ENCODE measurements around the gene FMO2.

FMO2 gene

DNA sequence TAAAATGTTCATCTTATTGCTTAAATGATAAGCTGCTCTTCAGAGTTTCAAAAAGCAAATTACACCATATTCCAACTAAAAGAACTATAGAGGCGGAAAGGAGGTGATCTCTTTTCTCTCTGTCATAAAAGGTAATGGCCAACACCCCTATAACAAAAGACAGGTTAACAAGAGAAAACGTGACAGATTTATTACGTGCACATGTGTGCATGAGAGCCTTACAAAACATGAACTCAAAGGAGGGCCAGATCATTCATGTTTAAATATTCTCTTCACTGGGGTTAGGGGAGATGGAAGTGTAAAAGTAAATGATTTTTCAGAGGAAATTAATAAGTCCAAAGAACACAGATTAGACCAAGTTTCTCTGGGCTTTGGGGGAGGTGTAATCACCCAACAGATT lies 26.5 kb upstream of the FMO2 start:
- H3K27me3 ChIP-seq (ENCODE audit: insufficient read depth, low read depth), result no peaks in the 10 kb centered on the region

DNA sequence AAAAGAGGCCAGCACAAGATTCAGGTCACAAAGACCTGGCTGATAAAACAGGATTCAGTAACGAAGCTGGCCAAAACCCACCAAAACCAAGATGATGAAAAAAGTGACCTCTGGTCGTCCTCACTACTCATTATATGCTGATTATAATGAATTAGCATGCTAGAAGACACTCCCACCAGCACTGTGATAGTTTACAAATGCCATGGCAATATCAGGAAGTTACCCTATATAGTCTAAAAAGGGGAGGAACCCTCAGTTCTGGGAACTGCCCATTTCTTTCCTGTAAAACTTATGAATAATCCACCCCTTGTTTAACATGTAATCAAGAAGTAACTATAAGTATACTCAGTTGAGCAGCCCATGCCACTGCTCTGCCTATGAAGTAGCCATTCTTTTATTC lies 26.0 kb upstream of the FMO2 start:
- H2AFZ ChIP-seq (ENCODE audit: low read depth), result no peak overlapping the region
- no peak overlapping the region for H3K4me3 ChIP-seq (IDR thresholded peaks at IDR 0.05; ENCODE audit: insufficient read depth, low read depth, low read length)
- no peaks in the 10 kb centered on the region for H3K27me3 ChIP-seq (ENCODE audit: insufficient read depth, low read depth)
- H3K27ac ChIP-seq, result no peak overlapping the region
- H3K36me3 ChIP-seq (ENCODE audit: insufficient read depth), result no peaks in the 10 kb centered on the region
- H4K20me1 ChIP-seq (ENCODE audit: insufficient read depth), result no peaks in the 10 kb centered on the region
- H3K4me2 ChIP-seq, result no peak overlapping the region
- H3K4me1 ChIP-seq (ENCODE audit: low read depth, poor library complexity, severe bottlenecking), result no peaks in the 10 kb centered on the region
- no peaks in the 10 kb centered on the region for H3K79me2 ChIP-seq (ENCODE audit: insufficient read depth, low read depth)
- no peak overlapping the region for H3K9ac ChIP-seq
- TF ChIP-seq, protein P1, sequence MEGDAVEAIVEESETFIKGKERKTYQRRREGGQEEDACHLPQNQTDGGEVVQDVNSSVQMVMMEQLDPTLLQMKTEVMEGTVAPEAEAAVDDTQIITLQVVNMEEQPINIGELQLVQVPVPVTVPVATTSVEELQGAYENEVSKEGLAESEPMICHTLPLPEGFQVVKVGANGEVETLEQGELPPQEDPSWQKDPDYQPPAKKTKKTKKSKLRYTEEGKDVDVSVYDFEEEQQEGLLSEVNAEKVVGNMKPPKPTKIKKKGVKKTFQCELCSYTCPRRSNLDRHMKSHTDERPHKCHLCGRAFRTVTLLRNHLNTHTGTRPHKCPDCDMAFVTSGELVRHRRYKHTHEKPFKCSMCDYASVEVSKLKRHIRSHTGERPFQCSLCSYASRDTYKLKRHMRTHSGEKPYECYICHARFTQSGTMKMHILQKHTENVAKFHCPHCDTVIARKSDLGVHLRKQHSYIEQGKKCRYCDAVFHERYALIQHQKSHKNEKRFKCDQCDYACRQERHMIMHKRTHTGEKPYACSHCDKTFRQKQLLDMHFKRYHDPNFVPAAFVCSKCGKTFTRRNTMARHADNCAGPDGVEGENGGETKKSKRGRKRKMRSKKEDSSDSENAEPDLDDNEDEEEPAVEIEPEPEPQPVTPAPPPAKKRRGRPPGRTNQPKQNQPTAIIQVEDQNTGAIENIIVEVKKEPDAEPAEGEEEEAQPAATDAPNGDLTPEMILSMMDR (conservative IDR thresholded peaks at IDR 0.05; ENCODE audit: low read depth, low read length), result no peak

More for the DNA sequence above, 26.5 kb upstream of the FMO2 start:
- H3K79me2 ChIP-seq (ENCODE audit: insufficient read depth, low read depth), result no peaks in the 10 kb centered on the region
- H2AFZ ChIP-seq (ENCODE audit: low read depth), result no peak overlapping the region
- H3K4me1 ChIP-seq (ENCODE audit: low read depth, poor library complexity, severe bottlenecking), result no peaks in the 10 kb centered on the region
- H3K4me2 ChIP-seq, result no peak overlapping the region
- H3K4me3 ChIP-seq (IDR thresholded peaks at IDR 0.05; ENCODE audit: insufficient read depth, low read depth, low read length), result no peak overlapping the region
- H3K9ac ChIP-seq, result no peak overlapping the region
- TF ChIP-seq, protein P1 (conservative IDR thresholded peaks at IDR 0.05; ENCODE audit: low read depth, low read length), result no peak
- H3K27ac ChIP-seq, result no peak overlapping the region
- no peaks in the 10 kb centered on the region for H3K36me3 ChIP-seq (ENCODE audit: insufficient read depth)
- no peaks in the 10 kb centered on the region for H4K20me1 ChIP-seq (ENCODE audit: insufficient read depth)

DNA sequence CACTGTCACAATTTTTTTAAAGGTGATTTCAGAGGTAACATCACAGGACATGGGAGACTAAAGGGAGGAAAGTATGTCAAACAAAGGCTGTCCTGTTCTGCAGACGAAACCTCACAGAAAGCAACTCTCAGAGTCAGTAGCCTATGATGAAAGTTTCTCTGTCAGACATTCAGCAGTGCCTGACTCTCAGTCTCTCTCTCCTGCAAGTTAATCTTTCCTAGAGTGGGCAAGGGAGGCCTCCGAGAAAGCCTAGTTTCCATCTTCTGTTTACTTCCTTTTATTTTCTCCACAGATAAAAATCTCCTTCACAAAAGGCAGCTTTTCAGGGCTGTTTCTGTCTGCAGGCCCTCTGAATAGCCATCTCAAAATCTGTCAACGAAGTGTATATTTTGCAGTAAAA lies 24.9 kb upstream of the FMO2 start:
- TF ChIP-seq, protein P1 (conservative IDR thresholded peaks at IDR 0.05; ENCODE audit: low read depth, low read length), result no peak
- H4K20me1 ChIP-seq (ENCODE audit: insufficient read depth), result no peaks in the 10 kb centered on the region

DNA sequence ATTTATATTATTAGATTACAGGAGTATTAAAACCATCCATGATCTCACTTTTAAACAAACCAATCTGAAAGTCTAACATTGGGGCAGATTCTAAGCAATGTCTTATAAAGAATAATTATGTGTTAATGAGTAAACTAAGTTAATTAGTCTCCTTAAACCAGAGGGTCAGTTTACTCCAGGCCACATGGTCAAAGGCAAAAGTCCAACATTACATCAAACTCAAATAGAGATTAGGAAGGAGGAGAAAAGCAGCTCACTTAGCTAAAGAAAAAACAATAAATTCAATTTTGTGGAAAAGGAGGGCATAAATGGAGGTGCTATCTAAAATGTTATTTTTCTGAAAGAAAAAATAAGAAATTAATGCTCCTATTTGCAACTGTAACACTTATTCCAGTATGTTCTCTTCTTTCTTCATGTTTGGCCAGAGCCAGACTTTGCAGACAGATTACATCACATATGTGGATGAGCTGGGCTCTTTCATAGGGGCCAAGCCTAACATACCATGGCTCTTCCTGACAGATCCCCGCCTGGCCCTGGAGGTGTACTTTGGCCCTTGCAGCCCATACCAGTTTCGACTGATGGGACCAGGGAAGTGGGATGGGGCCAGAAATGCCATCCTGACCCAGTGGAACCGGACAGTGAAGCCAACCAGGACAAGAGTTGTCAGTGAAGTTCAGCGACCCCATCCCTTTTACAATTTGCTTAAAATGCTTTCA lies 24.3 kb upstream of the FMO2 start:
- H3K27me3 ChIP-seq (ENCODE audit: insufficient read depth, low read depth), result no peaks in the 10 kb centered on the region
- no peak overlapping the region for H2AFZ ChIP-seq (ENCODE audit: low read depth)
- H3K4me2 ChIP-seq, result no peak overlapping the region
- H3K4me1 ChIP-seq (ENCODE audit: low read depth, poor library complexity, severe bottlenecking), result no peaks in the 10 kb centered on the region
- TF ChIP-seq, protein P1 (conservative IDR thresholded peaks at IDR 0.05; ENCODE audit: low read depth, low read length), result no peak
- H3K36me3 ChIP-seq (ENCODE audit: insufficient read depth), result no peaks in the 10 kb centered on the region
- no peak overlapping the region for H3K9ac ChIP-seq
- H3K4me3 ChIP-seq (IDR thresholded peaks at IDR 0.05; ENCODE audit: insufficient read depth, low read depth, low read length), result no peak overlapping the region
- H3K27ac ChIP-seq, result no peak overlapping the region
- H3K79me2 ChIP-seq (ENCODE audit: insufficient read depth, low read depth), result no peaks in the 10 kb centered on the region
- no peaks in the 10 kb centered on the region for H4K20me1 ChIP-seq (ENCODE audit: insufficient read depth)

More for the DNA sequence above, 24.9 kb upstream of the FMO2 start:
- no peak overlapping the region for H2AFZ ChIP-seq (ENCODE audit: low read depth)
- H3K4me2 ChIP-seq, result no peak overlapping the region
- H3K36me3 ChIP-seq (ENCODE audit: insufficient read depth), result no peaks in the 10 kb centered on the region
- H3K4me1 ChIP-seq (ENCODE audit: low read depth, poor library complexity, severe bottlenecking), result no peaks in the 10 kb centered on the region
- H3K79me2 ChIP-seq (ENCODE audit: insufficient read depth, low read depth), result no peaks in the 10 kb centered on the region
- H3K9ac ChIP-seq, result no peak overlapping the region
- H3K4me3 ChIP-seq (IDR thresholded peaks at IDR 0.05; ENCODE audit: insufficient read depth, low read depth, low read length), result no peak overlapping the region
- H3K27ac ChIP-seq, result no peak overlapping the region
- H3K27me3 ChIP-seq (ENCODE audit: insufficient read depth, low read depth), result no peaks in the 10 kb centered on the region
